Left ventricle myocardium inferior (tissue), 1 donor: ENCODE data around the gene DLG2. TPM values are rescaled to one million over a fixed set of nuclear protein-coding genes. Genes with fewer than 3 reads are reported as not detected.

Experiments
- DNase-seq: peaks from one replicate; pipeline ENCODE4 v3.0.0-alpha.2; 2020
- H3K27ac ChIP-seq: fragments of 200-600 bp; replicated peaks from 2 replicates; pipeline ENCODE4 v1.8.0; 2021
- H3K27me3 ChIP-seq: fragments of 200-600 bp; 2 replicates; pipeline ENCODE4 v1.8.0; 2021; ENCODE audit warnings: low read depth
- H3K36me3 ChIP-seq: fragments of 200-600 bp; 2 replicates; pipeline ENCODE4 v1.8.0; 2021
- H3K4me1 ChIP-seq: fragments of 200-600 bp; 2 replicates; pipeline ENCODE4 v1.8.0; 2021
- H3K4me3 ChIP-seq: fragments of 200-600 bp; 2 replicates; pipeline ENCODE4 v1.8.0; 2021; ENCODE audit warnings: mild to moderate bottlenecking, moderate library complexity
- H3K9me3 ChIP-seq: fragments of 200-600 bp; replicated peaks from 2 replicates; pipeline ENCODE4 v1.8.0; 2021
- intact Hi-C: fragments of 100-400 bp; cut with micrococcal nuclease; formaldehyde crosslinking; loops from one replicate; pipeline ENCODE4 v1.11.0; 2022
- total RNA-seq: library from RNA; stranded (reverse); fragmentation: NEBNext Ultra II Directional; extraction: Animal tissue kit (Norgen Biotek cat#: 25700); gene quantifications from one replicate; pipeline ENCODE4 v1.2.1, GENCODE V29; 2021
- TF ChIP-seq, protein P1 (sequence below): fragments of 200-600 bp; IDR thresholded peaks from 2 replicates; pipeline ENCODE4 v1.8.0; 2021; ENCODE audit warnings: antibody characterized with exemption, mild to moderate bottlenecking, borderline replicate concordance
- donor health status: DM: no; HTN: yes; CAD: no; lungs with severe emphysema.

DLG2 gene
- total RNA-seq, 1 donor from 2014 or later: 6.5 TPM

DNA sequence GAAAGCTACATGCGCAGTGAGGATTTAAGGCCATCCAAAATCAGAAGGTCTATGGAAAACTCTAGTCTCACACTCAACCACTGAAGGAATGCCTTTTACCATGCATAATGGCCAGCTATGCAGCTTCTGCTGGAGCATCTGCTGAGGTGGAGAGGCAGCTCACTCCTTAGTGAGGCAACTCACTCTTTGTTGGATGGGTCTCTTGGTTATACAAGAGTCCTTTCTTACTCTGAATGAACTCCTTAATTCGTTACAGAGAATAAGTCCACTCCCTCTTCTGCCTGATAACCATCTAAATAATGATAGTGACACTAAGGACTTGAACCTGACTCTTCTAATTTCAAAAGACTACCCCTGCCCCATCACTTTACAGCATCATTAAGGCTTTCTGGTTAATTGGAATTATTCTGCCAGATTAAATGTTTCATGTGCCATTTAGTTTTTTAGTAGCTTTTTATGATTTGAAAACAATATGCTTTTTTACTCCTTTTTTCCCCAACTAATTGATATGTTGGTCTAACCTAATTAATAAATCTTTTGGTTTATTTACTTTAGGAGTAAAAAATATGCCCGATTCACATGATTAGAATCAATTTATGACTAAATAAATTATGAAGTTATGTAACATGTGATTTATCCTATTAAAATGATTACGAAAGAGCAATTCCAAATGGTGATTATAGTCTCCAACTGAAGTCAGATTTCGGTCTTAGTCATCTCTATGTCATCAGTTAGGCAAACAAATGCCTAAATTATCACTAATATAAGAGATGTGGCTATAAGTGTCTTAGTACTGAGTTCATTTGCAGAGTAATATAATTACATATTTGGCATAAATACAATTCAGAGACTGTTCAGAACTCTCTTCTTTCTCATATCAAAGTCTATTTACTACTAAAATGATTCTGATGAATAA, 2054.3 kb downstream of the DLG2 start:
- no peak overlapping the region for H3K4me3 ChIP-seq
- DNase-seq: no peak
- H3K27ac ChIP-seq: no peak overlapping the region
- H3K4me1 ChIP-seq: no peaks in the 10 kb centered on the region
- TF ChIP-seq, protein P1, sequence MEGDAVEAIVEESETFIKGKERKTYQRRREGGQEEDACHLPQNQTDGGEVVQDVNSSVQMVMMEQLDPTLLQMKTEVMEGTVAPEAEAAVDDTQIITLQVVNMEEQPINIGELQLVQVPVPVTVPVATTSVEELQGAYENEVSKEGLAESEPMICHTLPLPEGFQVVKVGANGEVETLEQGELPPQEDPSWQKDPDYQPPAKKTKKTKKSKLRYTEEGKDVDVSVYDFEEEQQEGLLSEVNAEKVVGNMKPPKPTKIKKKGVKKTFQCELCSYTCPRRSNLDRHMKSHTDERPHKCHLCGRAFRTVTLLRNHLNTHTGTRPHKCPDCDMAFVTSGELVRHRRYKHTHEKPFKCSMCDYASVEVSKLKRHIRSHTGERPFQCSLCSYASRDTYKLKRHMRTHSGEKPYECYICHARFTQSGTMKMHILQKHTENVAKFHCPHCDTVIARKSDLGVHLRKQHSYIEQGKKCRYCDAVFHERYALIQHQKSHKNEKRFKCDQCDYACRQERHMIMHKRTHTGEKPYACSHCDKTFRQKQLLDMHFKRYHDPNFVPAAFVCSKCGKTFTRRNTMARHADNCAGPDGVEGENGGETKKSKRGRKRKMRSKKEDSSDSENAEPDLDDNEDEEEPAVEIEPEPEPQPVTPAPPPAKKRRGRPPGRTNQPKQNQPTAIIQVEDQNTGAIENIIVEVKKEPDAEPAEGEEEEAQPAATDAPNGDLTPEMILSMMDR: no peak
- intact Hi-C loops: no loop called here
- no peaks in the 10 kb centered on the region for H3K27me3 ChIP-seq
- H3K9me3 ChIP-seq: no peaks in the 10 kb centered on the region
- no peaks in the 10 kb centered on the region for H3K36me3 ChIP-seq

GRCh38 chr11:83571302-83571701, 2055.8 kb downstream of the DLG2 start:
- TF ChIP-seq, protein P1: no peak
- Histone ChIP-seq H3K4me1 (no peaks in the 10 kb centered on the region), H3K4me3 (no peak overlapping the region), H3K36me3 (no peaks in the 10 kb centered on the region), H3K9me3 (no peaks in the 10 kb centered on the region), H3K27me3 (no peaks in the 10 kb centered on the region), H3K27ac (no peak overlapping the region)
- DNase-seq: no peak
- intact Hi-C loops: no loop called here

DNA sequence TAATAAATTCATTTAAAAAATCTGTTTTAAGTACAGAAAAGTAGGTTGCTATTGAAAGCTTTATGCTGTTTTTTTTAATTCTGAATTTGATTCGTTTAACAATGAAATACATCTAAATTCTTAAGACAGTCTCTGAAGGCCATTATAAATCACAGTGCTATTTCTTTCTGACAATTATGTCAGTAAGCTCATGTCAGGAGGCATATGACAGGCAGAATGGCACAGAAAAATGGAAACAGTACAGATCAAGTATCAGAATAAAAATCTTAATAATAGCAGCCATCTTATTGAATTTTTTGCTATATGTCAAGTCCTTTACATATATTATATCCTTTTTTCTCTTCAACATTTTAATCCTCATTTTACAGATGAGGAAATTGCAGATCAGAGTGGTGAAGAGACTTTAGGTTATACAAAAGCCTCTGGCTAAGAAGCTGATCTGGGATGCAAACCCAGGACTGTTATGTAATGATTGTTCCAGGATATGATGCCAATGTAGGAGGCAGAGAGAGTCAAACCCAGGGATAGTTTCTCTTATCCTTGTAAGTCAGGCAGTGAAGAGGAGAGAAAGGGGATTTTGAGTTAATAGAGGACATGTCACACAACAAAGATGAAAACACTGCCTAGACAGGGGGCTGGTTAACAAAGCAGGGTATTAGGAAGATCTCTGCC, 2057.9 kb downstream of the DLG2 start:
- intact Hi-C loops: no loop called here
- no peak overlapping the region for H3K4me3 ChIP-seq
- H3K27ac ChIP-seq: no peak overlapping the region
- H3K36me3 ChIP-seq: no peaks in the 10 kb centered on the region
- no peak for DNase-seq
- TF ChIP-seq, protein P1: no peak
- no peaks in the 10 kb centered on the region for H3K27me3 ChIP-seq
- no peaks in the 10 kb centered on the region for H3K9me3 ChIP-seq
- H3K4me1 ChIP-seq: no peaks in the 10 kb centered on the region

GRCh38 chr11:83568516-83568915, 2058.6 kb downstream of the DLG2 start:
- no peak for DNase-seq
- no peak overlapping the region for H3K27ac ChIP-seq
- no peaks in the 10 kb centered on the region for H3K9me3 ChIP-seq
- intact Hi-C loops: no loop called here
- no peaks in the 10 kb centered on the region for H3K4me1 ChIP-seq
- no peaks in the 10 kb centered on the region for H3K36me3 ChIP-seq
- H3K27me3 ChIP-seq: no peaks in the 10 kb centered on the region
- TF ChIP-seq, protein P1: no peak
- H3K4me3 ChIP-seq: no peak overlapping the region

- intact Hi-C loops: no loop called here
- Histone ChIP-seq H3K4me1 (no peaks in the 10 kb centered on the region), H3K4me3 (no peak overlapping the region), H3K36me3 (no peaks in the 10 kb centered on the region), H3K27me3 (no peaks in the 10 kb centered on the region), H3K27ac (no peak overlapping the region), H3K9me3 (no peaks in the 10 kb centered on the region)
- TF ChIP-seq, protein P1: no peak
- DNase-seq: no peak
These were observed 2060.2 kb downstream of the DLG2 start for GRCh38 chr11:83566950-83567349.
